Activated naive CD8-positive, alpha-beta T cell (primary cell): ENCODE data around the gene IL17RD.

Experiments used
- H3K27ac Mint-ChIP-seq: one replicate; pipeline ENCODE4 v1.8.0; 2021; ENCODE audit warnings: mixed read lengths
- H3K27me3 Mint-ChIP-seq: one replicate; pipeline ENCODE4 v1.8.0; 2021; ENCODE audit warnings: mixed read lengths
- H3K36me3 Mint-ChIP-seq: one replicate; pipeline ENCODE4 v1.8.0; 2021; ENCODE audit warnings: mixed read lengths
- H3K4me1 Mint-ChIP-seq: one replicate; pipeline ENCODE4 v1.8.0; 2021; ENCODE audit warnings: low read depth, mixed read lengths
- H3K4me3 Mint-ChIP-seq: one replicate; pipeline ENCODE4 v1.8.0; 2021; ENCODE audit warnings: mild to moderate bottlenecking, mixed read lengths
- H3K9me3 Mint-ChIP-seq: one replicate; pipeline ENCODE4 v1.8.0; 2021; ENCODE audit warnings: low read depth, mixed read lengths

The IL17RD gene

GRCh38 chr3:57164657-57165573, at the start of gene IL17RD:
TSS of gene IL17RD (minus strand) at chr3:57165353. CDS start at chr3:57165286, 67 bp downstream.
- no peaks in the 10 kb centered on the region for H3K9me3 Mint-ChIP-seq
- peaks cover 17% of the 10 kb centered on the region for H3K4me1 Mint-ChIP-seq
- H3K4me3 Mint-ChIP-seq = peak within 1 kb of the TSS; percentile 87
- H3K36me3 Mint-ChIP-seq = no peaks in the 10 kb centered on the region
- H3K27me3 Mint-ChIP-seq = peaks cover 52% of the 10 kb centered on the region
- H3K27ac Mint-ChIP-seq = peak within 1 kb of the TSS; percentile 28

- H3K27me3 Mint-ChIP-seq = no peaks in the 10 kb centered on the region
- H3K9me3 Mint-ChIP-seq = no peaks in the 10 kb centered on the region
- no peak overlapping the region for H3K27ac Mint-ChIP-seq
- H3K4me3 Mint-ChIP-seq = no peak overlapping the region
- H3K4me1 Mint-ChIP-seq = no peaks in the 10 kb centered on the region
- no peaks in the 10 kb centered on the region for H3K36me3 Mint-ChIP-seq
These were observed 41.3 kb upstream of the IL17RD start for GRCh38 chr3:57206423-57206822.

- no peak within 1 kb of the TSS for H3K4me3 Mint-ChIP-seq
- no peak within 1 kb of the TSS for H3K27ac Mint-ChIP-seq
- no peaks in the 10 kb centered on the region for H3K36me3 Mint-ChIP-seq
- no peaks in the 10 kb centered on the region for H3K9me3 Mint-ChIP-seq
- H3K27me3 Mint-ChIP-seq = peaks cover 5% of the 10 kb centered on the region
- H3K4me1 Mint-ChIP-seq = no peaks in the 10 kb centered on the region
These were observed 34.7 kb upstream of the IL17RD start, which contains the start of gene HESX1 for GRCh38 chr3:57199895-57200297. TSS of gene HESX1 (minus strand) at chr3:57199978. CDS start at chr3:57199918, 60 bp downstream.

DNA sequence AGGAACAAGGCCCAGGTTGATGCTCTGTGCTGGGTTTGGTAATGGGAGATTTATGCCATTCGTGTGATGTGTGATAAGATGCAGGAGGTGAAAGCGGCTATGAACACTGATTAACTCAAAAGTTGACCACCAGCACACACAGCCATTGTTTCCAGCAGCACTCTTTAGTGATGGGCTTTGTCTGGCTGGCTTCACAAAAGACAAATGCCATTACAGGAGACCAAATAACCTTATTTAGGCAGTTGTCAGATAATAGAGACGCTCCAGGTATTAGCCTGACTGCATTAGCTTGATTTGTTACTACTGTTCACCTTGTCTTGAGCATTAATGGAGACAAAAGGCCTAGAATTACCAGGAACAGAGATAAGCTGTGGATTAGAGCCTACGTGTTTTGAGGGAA, 29.5 kb upstream of the IL17RD start:
- Mint-ChIP-seq H3K36me3 (no peaks in the 10 kb centered on the region), H3K9me3 (no peaks in the 10 kb centered on the region), H3K27me3 (peaks cover 10% of the 10 kb centered on the region), H3K4me1 (no peaks in the 10 kb centered on the region), H3K27ac (no peak overlapping the region), H3K4me3 (no peak overlapping the region)

DNA sequence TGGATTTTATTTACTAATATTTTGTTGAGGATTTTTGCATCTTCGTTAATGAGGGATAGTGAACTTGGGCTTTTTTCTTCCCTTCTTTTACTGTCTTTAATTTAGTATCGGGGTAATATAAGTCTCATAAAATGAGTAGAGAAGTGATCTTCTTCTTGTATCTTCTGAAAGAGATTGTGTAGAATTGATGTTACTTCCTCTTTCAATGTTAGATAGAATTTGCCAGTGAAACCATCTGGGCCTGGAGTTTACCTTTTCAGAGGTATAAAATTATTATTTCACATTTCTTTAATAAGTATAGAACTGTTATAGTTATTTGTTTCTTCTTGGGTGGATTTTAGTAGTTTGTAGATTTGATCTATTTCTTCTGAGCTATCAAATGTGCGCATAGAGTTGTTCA, 26.9 kb upstream of the IL17RD start:
- Mint-ChIP-seq H3K36me3 (no peaks in the 10 kb centered on the region), H3K4me3 (no peak overlapping the region), H3K4me1 (no peaks in the 10 kb centered on the region), H3K9me3 (no peaks in the 10 kb centered on the region), H3K27me3 (peaks cover 10% of the 10 kb centered on the region), H3K27ac (no peak overlapping the region)

- Mint-ChIP-seq H3K9me3 (no peaks in the 10 kb centered on the region), H3K4me3 (no peak overlapping the region), H3K36me3 (no peaks in the 10 kb centered on the region), H3K4me1 (no peaks in the 10 kb centered on the region), H3K27me3 (peaks cover 5% of the 10 kb centered on the region), H3K27ac (no peak overlapping the region)
These were observed 19.4 kb upstream of the IL17RD start for GRCh38 chr3:57184526-57184925.

DNA sequence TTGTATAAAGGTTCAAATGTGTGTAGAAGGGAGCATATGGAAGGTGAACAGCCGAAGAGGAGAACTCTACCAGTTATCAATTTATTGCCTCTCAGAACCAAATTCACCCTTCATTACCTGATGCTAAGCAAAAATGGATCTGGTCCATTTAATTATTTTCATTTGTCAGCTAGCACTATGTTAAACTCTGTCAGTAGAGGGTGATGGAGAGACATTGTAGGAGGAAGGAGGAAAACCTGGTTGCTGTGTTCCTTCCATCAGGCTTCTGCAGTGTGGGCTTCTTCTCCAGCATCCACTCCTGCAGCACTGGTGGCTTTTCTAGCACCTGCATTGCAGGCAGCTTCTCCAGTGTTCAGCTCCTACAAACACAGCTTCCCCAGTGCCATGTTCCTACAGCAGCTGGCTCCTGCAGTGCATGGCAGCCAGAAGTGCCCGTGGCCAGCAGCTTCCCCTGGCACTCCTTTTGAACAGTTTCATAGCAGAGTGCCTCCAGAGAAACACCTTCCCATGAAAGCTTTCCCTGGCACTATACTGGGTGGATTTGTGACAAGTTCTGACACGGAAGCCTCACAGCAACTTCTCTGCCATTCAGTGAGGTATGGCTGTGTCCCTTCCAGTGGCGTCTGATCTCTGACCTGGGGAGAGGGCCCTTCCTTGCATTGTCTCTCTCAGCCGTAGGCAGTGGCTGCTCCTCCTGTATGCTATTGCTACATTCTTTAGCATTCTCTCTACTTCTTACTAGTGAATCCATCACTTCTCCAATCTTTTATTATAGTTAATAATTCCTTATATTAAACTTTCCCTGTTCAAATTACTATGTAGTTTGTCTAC, 14.6 kb upstream of the IL17RD start:
- Mint-ChIP-seq H3K36me3 (no peaks in the 10 kb centered on the region), H3K9me3 (no peaks in the 10 kb centered on the region), H3K4me1 (no peaks in the 10 kb centered on the region), H3K27ac (no peak overlapping the region), H3K27me3 (peaks cover 4% of the 10 kb centered on the region), H3K4me3 (no peak overlapping the region)

DNA sequence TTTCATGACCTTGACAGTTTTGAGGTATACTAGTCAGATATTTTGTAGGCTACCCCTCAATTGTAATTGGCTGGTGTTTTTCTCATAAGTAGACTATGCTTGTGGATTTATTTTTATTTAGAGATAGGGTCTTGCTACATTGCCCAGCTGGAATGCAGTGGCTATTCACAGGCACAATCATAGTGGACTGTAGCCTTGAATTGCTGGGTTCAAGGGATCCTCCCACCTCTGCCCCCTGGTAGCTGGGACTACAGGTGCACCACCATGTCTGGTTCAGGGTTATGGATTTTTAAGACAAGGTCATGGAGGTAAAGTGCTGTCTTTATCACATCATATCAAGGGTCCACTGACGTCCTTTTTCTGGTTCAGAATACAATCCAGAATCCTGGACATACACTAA, 10.9 kb upstream of the IL17RD start:
- Mint-ChIP-seq H3K4me3 (no peak overlapping the region), H3K27me3 (peaks cover 8% of the 10 kb centered on the region), H3K27ac (no peak overlapping the region), H3K9me3 (no peaks in the 10 kb centered on the region), H3K36me3 (no peaks in the 10 kb centered on the region), H3K4me1 (no peaks in the 10 kb centered on the region)

DNA sequence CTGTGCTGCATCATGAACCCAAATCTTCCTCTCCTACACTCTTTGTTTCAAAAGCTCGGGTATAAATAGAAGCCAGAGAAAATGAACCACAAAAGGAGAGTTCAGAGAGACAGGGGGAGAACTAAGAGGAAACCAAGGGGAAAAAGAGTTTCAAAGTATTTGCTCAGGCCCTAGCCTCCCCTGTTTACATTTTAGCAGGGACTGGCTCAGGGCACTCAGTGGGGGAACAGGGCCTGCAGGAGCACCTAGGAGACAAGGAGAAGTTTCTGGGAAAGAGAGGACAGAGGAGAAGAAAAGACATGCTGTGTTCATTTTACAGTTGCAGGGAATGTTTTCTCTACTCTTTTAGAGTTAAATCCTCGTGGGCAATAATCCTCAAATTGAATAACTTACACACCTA, 8.5 kb upstream of the IL17RD start:
- Mint-ChIP-seq H3K27ac (no peak overlapping the region), H3K27me3 (peaks cover 22% of the 10 kb centered on the region), H3K4me3 (no peak overlapping the region), H3K4me1 (peaks cover 8% of the 10 kb centered on the region), H3K9me3 (no peaks in the 10 kb centered on the region), H3K36me3 (no peaks in the 10 kb centered on the region)

DNA sequence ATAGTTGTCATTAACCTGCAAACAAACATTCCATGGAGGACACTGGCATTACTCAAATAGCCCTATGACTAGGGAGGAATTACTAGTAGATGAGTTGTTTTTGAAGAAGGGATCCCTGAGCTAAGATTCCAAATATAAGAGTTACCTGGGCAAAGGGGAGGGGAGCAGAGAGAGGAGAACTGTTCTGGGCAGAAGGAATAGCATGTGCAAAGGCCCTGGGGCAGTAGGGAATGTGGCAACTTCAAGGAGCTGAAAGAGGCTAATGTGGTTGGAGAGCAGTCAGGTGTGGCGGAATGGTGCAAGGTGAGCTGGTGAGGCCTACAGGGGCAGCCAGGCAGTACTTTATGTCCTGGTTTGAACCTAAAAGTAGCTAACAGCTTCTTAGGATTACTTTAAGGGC, 5.8 kb upstream of the IL17RD start:
- Mint-ChIP-seq H3K4me1 (peaks cover 8% of the 10 kb centered on the region), H3K36me3 (no peaks in the 10 kb centered on the region), H3K4me3 (no peak overlapping the region), H3K27ac (no peak overlapping the region), H3K27me3 (peaks cover 38% of the 10 kb centered on the region), H3K9me3 (no peaks in the 10 kb centered on the region)

- Mint-ChIP-seq H3K36me3 (no peaks in the 10 kb centered on the region), H3K27ac (no peak overlapping the region), H3K9me3 (no peaks in the 10 kb centered on the region), H3K4me1 (peaks cover 9% of the 10 kb centered on the region), H3K27me3 (peaks cover 43% of the 10 kb centered on the region), H3K4me3 (peak overlapping the region; percentile 54)
These were observed 4.9 kb upstream of the IL17RD start for GRCh38 chr3:57169872-57170623.

DNA sequence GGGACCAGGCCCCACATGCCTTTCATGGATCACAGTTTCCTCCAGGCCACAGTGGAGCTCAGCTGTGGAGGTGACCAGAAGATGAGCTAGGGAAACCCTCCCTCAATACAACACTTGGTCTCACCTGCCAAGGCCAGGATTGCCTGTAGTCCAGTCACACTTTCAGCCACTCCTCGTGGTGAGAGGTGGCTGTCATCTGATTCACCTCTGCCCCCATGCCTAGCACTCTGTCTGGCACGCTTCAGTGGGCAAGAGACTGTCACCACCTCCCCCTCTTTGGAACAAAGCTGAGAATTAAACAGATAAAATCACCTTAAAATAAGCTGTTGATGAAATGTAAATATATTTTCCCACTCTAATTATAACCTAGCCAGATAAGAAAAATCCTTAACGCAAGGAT, 4.0 kb upstream of the IL17RD start:
- Mint-ChIP-seq H3K27me3 (peaks cover 46% of the 10 kb centered on the region), H3K4me3 (peak overlapping the region; percentile 63), H3K36me3 (no peaks in the 10 kb centered on the region), H3K9me3 (no peaks in the 10 kb centered on the region), H3K27ac (no peak overlapping the region), H3K4me1 (peaks cover 13% of the 10 kb centered on the region)

GRCh38 chr3:57168151-57168550, 3.0 kb upstream of the IL17RD start:
- Mint-ChIP-seq H3K4me1 (peaks cover 19% of the 10 kb centered on the region), H3K27me3 (peaks cover 47% of the 10 kb centered on the region), H3K36me3 (no peaks in the 10 kb centered on the region), H3K4me3 (no peak overlapping the region), H3K27ac (no peak overlapping the region), H3K9me3 (no peaks in the 10 kb centered on the region)

DNA sequence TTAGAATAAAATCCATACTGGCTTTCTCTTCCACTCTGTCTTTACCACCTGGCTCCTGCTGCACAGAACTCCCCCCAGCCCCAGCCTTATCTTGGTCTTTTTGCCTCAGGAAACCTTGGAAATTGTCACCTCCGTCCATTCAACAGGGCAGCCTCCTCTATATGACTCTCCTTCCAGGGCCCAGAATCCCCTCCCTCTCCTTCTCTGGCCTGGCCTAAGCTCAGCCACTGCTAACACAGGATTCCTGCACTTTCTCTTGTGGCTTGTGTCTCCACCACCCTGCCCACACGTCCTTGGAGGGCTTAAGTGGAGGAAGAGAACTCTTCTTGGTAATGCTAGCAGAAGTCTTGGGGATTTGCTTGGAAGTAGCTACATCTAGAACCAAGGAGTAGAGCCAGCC, 1.5 kb upstream of the IL17RD start:
- Mint-ChIP-seq H3K4me3 (peak overlapping the region; percentile 39), H3K27me3 (peaks cover 57% of the 10 kb centered on the region), H3K27ac (no peak overlapping the region), H3K4me1 (peaks cover 21% of the 10 kb centered on the region), H3K36me3 (no peaks in the 10 kb centered on the region), H3K9me3 (no peaks in the 10 kb centered on the region)
